GM21737 (cell line): ENCODE data around the gene RANBP3.
"Not testable (repeated sequence)": the region's sequence is repeated elsewhere in the genome, so short reads cannot be mapped to it uniquely, and the experiment has no call there.

Experiments
- ATAC-seq: cut with Tn5 transposase; IDR thresholded peaks from one replicate; pipeline ENCODE4 v1.9.1; 2021; ENCODE audit warnings: mild to moderate bottlenecking, moderate library complexity; ENCODE audit not compliant: unreplicated experiment

Gene RANBP3

GRCh38 chr19:6007866-6008265 lies 29.9 kb upstream of the RANBP3 start:
- no peak for ATAC-seq

- ATAC-seq: no peak
Measured at GRCh38 chr19:6006896-6007295, 29.0 kb upstream of the RANBP3 start.

GRCh38 chr19:6006070-6006446 lies 28.1 kb upstream of the RANBP3 start:
- not testable (repeated sequence) for ATAC-seq

- ATAC-seq: no peak
Measured at GRCh38 chr19:6005321-6006069, 27.6 kb upstream of the RANBP3 start.

GRCh38 chr19:6003976-6004375 lies 26.0 kb upstream of the RANBP3 start:
- no peak for ATAC-seq

GRCh38 chr19:6002591-6002990 lies 24.7 kb upstream of the RANBP3 start:
- no peak for ATAC-seq

GRCh38 chr19:6000228-6000847 lies 22.4 kb upstream of the RANBP3 start:
- ATAC-seq: no peak

- no peak for ATAC-seq
Measured at GRCh38 chr19:5999693-6000092, 21.8 kb upstream of the RANBP3 start.

GRCh38 chr19:5997371-5997770 lies 19.4 kb upstream of the RANBP3 start:
- no peak for ATAC-seq

GRCh38 chr19:5996623-5997320 lies 18.8 kb upstream of the RANBP3 start:
- no peak for ATAC-seq

GRCh38 chr19:5996102-5996501 lies 18.2 kb upstream of the RANBP3 start:
- no peak for ATAC-seq

GRCh38 chr19:5995606-5996005 lies 17.7 kb upstream of the RANBP3 start:
- ATAC-seq: no peak

- no peak for ATAC-seq
Measured at GRCh38 chr19:5994405-5995165, 16.6 kb upstream of the RANBP3 start.

- no peak for ATAC-seq
Measured at GRCh38 chr19:5993648-5994358, 15.9 kb upstream of the RANBP3 start.

GRCh38 chr19:5993201-5993600 lies 15.3 kb upstream of the RANBP3 start:
- ATAC-seq: no peak

GRCh38 chr19:5992756-5993155 lies 14.8 kb upstream of the RANBP3 start:
- ATAC-seq: no peak

- no peak for ATAC-seq
Measured at GRCh38 chr19:5991244-5991838, 13.4 kb upstream of the RANBP3 start.

- no peak for ATAC-seq
Measured at GRCh38 chr19:5990289-5990797, 12.4 kb upstream of the RANBP3 start.

- no peak for ATAC-seq
Measured at GRCh38 chr19:5989388-5990074, 11.6 kb upstream of the RANBP3 start.
